ENCODE data around the gene ITPRID2.

- TF ChIP-seq POLR2A (IDR thresholded peaks at IDR 0.05), result no peak
- no peak for TF ChIP-seq CTCF (IDR thresholded peaks at IDR 0.05)
These were observed 11.1 kb downstream of the ITPRID2 start for GRCh38 chr2:181902625-181903024.
